ENCODE data around the gene CDCA8. TPM values are rescaled to one million over a fixed set of nuclear protein-coding genes. Genes with fewer than 3 reads are reported as not detected.

The CDCA8 gene
- total RNA-seq (1 to 10 TPM in 2 of 5 donors, under 1 TPM in 1, not detected in 2; 0.89 to 3.6 (median 2.4) TPM), polyA plus RNA-seq (1 to 10 TPM; 2.9 to 5.5 (median 3.1) TPM)
- long read RNA-seq, donor 1, partial matches to known transcripts: 0 of 2 reads
- long read RNA-seq, donor 1, other reads (novel, unspliced or antisense): 0 of 2 reads
- long read RNA-seq, donor 2, partial matches to known transcripts: 0 of 1 reads
- long read RNA-seq, donor 2, other reads (novel, unspliced or antisense): 0 of 1 reads
- long read RNA-seq, donor 3, partial matches to known transcripts: 0 of 1 reads
- long read RNA-seq, donor 3, other reads (novel, unspliced or antisense): 0 of 1 reads
- long read RNA-seq, donor 4, partial matches to known transcripts: 0 of 1 reads
- long read RNA-seq, donor 4, other reads (novel, unspliced or antisense): 0 of 1 reads
- long read RNA-seq, donor 5, partial matches to known transcripts: 0 of 4 reads
- long read RNA-seq, donor 5, other reads (novel, unspliced or antisense): 0 of 4 reads
- long read RNA-seq, donor 6: 0 reads
- long read RNA-seq, donor 7, partial matches to known transcripts: 0 of 2 reads
- long read RNA-seq, donor 7, other reads (novel, unspliced or antisense): 0 of 2 reads
- long read RNA-seq, donor 8, partial matches to known transcripts: 0 of 3 reads
- long read RNA-seq, donor 8, other reads (novel, unspliced or antisense): 0 of 3 reads
- long read RNA-seq, donor 9, partial matches to known transcripts: 0 of 1 reads
- long read RNA-seq, donor 9, other reads (novel, unspliced or antisense): 0 of 1 reads
- long read RNA-seq, donor 10, partial matches to known transcripts: 0 of 2 reads
- long read RNA-seq, donor 10, other reads (novel, unspliced or antisense): 0 of 2 reads

DNA sequence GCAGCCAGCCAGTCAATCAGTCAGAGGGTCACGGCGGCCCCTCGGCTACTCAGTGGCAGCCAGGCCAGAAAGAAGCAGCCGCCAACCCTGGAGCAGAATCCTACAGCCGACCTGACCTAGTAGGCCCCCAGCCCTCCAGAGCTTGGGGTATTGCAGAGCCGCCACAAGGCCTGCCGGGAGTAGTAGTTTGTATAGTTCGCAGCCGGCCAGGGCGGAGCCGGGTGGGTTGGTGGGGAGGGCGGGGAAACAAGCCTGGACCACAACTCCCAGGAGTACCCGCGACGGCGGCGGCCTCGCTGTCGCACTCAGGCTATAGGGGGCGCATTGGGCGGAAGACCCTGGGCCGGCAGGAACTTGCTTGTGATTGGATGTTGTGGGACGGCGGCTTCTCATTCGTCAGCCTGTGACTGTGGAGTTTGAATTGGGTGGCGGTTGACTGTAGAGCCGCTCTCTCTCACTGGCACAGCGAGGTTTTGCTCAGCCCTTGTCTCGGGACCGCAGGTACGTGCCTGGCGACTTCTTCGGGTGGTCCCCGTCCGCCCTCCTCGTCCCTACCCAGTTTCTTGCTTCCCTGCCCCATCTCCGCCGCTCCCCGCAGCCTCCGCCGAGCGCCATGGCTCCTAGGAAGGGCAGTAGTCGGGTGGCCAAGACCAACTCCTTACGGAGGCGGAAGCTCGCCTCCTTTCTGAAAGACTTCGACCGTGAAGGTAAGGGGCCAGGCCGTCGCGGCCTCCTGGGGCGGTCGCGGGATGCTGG is at the start of gene CDCA8:
Gene CDCA8, plus strand, starts transcription at position 439 of the 756 bp plus-strand sequence. Its CDS starts 175 bp downstream, at position 614.
- no peaks in the 10 kb centered on the region for H3K27me3 ChIP-seq
- 0 to 1% (median 0%) methylated on average over 32 to 54 of the region's 54 CpGs for WGBS, 5 donors
- peak within 1 kb of the TSS; percentile 82 to 91 (median 90) for H3K27ac ChIP-seq
- TF ChIP-seq EP300 (IDR thresholded peaks at IDR 0.05) (no peak), POLR2AphosphoS5 (IDR thresholded peaks at IDR 0.05) (peak in 2 of 3 donors; percentile 65 to 87), CTCF (IDR thresholded peaks at IDR 0.05) (peak in 5 of 7 experiments; percentile 23 to 77 (median 52))
- peaks cover 0 to 15% (median 8%) of the 10 kb centered on the region in 4 donors for H3K36me3 ChIP-seq
- no peaks in the 10 kb centered on the region for H3K9me3 ChIP-seq
- peak; percentile 98 to 100 for DNase-seq
- peaks cover 28 to 53% (median 42%) of the 10 kb centered on the region in 4 donors for H3K4me1 ChIP-seq
- peak within 1 kb of the TSS; percentile 78 to 98 (median 94) for H3K4me3 ChIP-seq
- intact Hi-C loops (cut with DNase I; ENCODE audit: low total_unique reads): no loop called here

GRCh38 chr1:37647281-37647680 is 45.0 kb upstream of the CDCA8 start:
- H3K36me3 ChIP-seq: no peaks in the 10 kb centered on the region
- TF ChIP-seq EP300 (IDR thresholded peaks at IDR 0.05) (no peak), POLR2A (IDR thresholded peaks at IDR 0.05) (no peak), POLR2AphosphoS5 (IDR thresholded peaks at IDR 0.05) (no peak), CTCF (IDR thresholded peaks at IDR 0.05) (no peak)

DNA sequence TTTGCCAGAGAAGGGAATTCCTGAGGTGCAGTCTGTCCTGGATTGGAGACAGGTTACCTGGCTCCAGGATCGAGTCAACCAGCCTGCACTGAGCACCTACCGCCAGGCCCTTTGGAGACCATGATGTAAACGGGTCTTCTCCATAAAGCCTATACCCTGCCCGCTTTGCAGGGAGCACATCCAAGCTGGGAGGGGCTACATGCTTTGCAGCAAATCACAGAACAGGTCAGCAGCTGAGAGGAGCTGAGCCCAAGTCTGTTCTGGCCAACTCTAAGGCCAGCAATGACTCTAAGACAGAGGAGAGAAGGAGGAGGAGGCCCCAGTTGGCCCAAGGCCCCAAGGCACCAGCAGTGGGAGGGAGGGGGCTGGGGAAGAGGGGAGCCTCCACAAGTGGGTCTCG is 42.1 kb upstream of the CDCA8 start:
- 25 to 63% (median 44%) methylated on average over 1 to 5 of the region's 5 CpGs for WGBS, 5 donors
- Histone ChIP-seq H3K4me1 (no peaks in the 10 kb centered on the region), H3K9me3 (no peaks in the 10 kb centered on the region), H3K27ac (no peak overlapping the region), H3K36me3 (no peaks in the 10 kb centered on the region), H3K4me3 (no peak overlapping the region), H3K27me3 (peaks cover 0 to 39% (median 4%) of the 10 kb centered on the region in 3 donors)
- DNase-seq: peak in 1 of 2 donors; percentile 12
- intact Hi-C loops (cut with DNase I; ENCODE audit: low total_unique reads): no loop called here
- TF ChIP-seq POLR2AphosphoS5 (IDR thresholded peaks at IDR 0.05): no peak
- no peak for TF ChIP-seq EP300 (IDR thresholded peaks at IDR 0.05)
- TF ChIP-seq POLR2A (IDR thresholded peaks at IDR 0.05): no peak
- no peak for TF ChIP-seq CTCF (IDR thresholded peaks at IDR 0.05)

More at GRCh38 chr1:37647281-37647680, 45.0 kb upstream of the CDCA8 start:
- Histone ChIP-seq H3K9me3 (peaks cover 0 to 10% (median 7%) of the 10 kb centered on the region in 4 donors), H3K4me3 (no peak overlapping the region), H3K27ac (no peak overlapping the region), H3K4me1 (no peaks in the 10 kb centered on the region), H3K27me3 (peaks cover 0 to 50% (median 9%) of the 10 kb centered on the region in 3 donors)
- intact Hi-C loops (cut with DNase I; ENCODE audit: low total_unique reads): no loop called here
- no peak for DNase-seq
- WGBS, 5 donors: 71 to 82% (median 77%) methylated on average over 7 of the region's 7 CpGs

All from stomach (tissue), 19 donors.